A549 treated with ZK216348 at 1 μM for 4 hours (cell line): ENCODE results near the gene ARMC7. TPM values are rescaled to one million over a fixed set of nuclear protein-coding genes. Genes with fewer than 3 reads are reported as not detected.

Experiments
- total RNA-seq: library from RNA; stranded (reverse); fragments of 200-300 nt; extraction: Qiagen RNA extraction; gene quantifications from 5 replicates; pipeline ENCODE4 v1.2.3, GENCODE V29; 2022; ENCODE audit warnings: low read depth

ARMC7 gene
- total RNA-seq, result 17.4 to 21.8 TPM (median 18.7 TPM) in 5 replicates

DNA sequence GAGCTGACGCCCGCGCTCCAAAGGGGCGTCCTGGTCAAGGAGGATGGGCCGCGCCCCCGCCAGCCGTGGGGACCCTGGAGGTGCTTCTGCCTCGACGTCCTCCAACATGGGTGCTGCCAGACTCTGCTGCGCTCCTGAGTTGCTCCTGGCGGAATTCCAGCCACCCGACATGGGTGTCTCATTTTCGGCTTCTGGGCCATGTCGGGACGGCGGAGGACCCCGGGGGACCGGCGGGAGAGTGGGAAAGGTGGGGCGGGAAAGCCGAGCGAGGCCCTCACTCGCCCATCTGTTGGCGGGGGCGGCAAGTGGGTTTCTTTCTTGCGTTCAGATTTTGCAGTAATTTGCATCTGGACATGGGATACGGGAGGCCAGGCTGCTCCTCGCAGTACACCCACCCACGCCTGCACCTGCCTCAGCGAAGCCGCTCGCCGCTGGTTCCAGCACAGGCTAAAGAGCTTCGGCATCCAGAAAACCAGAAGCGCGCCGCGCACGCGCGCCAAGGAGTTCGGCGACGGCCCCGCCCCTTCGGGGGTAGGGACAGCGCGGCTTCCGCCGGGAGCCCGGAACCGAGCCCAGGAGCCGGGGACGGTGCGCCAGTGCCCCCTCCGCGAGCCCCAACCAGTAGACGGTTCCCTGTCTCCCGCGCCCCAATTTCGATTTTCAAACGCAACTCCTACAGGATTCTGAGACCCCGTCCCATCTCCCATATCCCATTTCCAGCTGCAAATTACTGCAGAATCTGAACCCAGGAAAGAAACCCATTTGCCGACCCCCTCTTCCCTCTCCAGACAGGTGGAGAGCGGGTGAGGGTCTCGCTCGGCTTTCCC, at the start of gene ARMC7:
ARMC7 (plus strand) TSS at position 563 of the 827 bp plus-strand sequence. CDS start 320 bp downstream, outside the sequence.

DNA sequence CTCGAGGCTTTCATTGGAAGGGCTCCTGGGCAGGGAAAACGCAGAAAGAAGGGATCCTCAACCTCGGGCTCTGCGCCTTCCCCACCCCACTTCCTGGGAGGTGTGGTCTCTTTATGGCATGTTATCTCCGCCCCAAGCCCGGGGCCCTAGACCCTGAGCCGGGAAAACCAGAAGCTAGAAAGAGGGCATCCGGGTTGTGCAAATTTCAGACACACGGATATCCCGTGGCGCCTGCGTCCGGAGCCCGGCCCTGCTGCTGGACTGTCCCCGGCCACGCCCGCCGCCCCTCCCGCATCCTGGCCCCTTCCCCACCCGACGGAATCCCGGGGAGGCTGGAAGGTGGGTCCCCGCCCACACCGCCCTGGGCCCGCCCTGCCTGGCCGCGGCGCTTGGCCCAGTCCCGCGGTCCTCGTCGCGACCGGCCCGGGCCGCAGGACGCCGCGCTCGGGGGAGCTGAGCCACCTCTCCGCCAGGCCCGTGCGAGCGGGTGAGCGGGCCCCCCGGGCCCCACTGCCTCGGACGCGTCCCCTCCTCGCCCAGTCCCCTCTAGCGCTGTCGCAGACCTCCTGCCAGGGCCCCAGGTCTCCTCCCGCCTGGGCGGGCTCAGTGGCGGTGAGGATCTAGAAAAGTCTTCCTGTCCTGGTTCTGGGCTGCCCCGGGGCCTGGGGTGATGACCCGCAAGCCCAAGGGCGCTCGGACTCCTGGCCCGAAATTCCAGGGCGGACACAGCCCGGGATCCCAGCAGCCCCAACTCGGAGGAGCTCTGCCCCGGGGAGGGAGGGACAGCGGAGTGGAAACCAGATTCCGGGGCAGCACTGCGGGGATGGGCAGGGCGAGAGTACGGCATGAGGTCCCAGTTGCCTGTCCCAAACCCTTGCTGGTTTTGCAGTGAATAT, 22.0 kb upstream of the ARMC7 start, which contains the start of gene SLC16A5:
SLC16A5 (plus strand) TSS at position 397 of the 896 bp plus-strand sequence. CDS start 5,683 bp downstream, outside the sequence.

DNA sequence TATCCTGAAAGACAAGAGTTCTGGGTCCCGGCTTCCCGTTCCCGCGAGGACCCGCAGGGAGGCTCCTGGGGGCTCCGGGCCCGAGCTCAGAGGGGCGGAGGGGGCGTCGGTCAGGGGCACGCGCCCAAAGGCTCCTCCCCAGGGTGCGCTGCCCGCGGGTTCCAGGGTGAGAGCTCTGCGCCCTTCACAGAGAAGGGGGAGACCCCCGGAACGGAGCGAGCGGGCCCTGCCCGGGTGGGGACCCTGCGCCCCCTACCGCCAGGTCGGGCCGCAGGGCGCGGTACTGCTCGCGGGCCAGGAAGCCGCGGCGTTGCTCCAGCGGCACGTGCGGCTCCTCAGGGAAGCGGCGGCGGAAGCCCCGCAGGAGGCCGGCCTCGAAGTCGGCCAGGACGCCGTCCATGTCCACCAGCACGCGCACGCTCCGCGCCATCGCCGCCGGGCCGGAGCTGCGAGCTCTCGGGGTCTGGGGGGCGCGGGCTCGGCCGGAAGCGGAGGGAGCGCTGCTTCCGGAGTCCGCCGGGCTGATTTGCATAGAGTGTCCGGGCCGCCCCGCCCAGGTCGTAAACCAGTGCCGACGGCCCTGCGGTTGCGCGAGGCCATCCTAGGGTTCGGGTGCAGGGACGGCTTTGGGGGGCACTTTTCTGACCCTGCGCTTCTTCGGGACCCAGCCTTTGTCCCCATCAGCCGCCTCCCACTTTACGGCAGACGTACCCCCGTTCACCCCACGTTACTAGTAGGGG, 21.7 kb downstream of the ARMC7 start, which contains the start of gene NT5C:
NT5C (minus strand) TSS at position 465 of the 740 bp plus-strand sequence; CDS start at position 430, 35 bp downstream.

DNA sequence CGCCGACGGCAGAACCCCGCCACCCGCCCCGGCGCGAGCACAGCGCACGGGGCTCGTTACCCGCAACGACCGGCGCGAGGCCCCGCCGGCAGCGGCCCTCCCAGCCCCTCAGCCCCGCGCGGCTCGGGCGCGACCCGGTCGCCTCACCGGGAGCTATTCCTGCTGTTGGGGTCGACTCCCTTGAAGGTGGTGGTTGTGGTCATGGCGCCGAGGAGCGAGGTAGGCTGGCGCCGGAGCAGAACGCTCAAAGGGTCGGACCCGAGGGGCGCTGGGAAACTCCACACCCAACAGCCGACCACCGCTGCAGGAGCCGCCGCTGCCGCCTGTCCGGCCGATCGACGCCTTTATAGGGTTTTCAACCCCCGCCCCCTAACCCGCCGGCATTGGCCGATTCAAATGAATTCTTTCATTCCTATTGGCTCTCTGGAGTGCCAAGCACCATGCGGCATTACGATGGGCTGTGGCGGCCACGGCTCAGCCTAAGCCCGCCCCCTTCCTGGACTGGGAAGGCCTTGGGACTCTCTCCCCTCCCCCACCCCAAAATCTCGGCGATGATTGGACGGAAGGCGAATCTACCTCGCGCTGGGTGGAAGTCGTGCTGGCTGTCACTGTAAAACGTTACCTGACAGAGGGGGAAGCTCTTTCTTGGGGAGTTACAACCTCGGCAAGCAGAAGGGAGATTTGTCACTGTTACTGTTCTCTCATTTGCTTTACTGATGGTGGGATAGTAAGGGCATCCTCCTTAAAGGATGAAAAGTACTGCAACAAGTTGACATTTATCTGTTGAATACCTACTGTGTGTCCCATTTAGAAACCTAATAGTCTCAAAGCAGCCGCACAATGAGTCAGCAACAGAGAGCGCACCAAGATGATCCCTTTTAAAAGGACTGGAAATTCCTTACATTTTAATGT, 44.7 kb downstream of the ARMC7 start, which contains the start of gene JPT1:
JPT1 (minus strand) TSS at position 318 of the 912 bp plus-strand sequence; CDS start at position 203, 115 bp downstream.

Other genes starting within 250 kb of the ARMC7 start
- 33.6 to 70.0 TPM (median 67.8 TPM) in 5 replicates for gene FDXR, start 237.0 kb upstream of the ARMC7 start, total RNA-seq
- not detected in 5 replicates for gene FADS6, start 216.3 kb upstream of the ARMC7 start, total RNA-seq
- gene USH1G, start 186.7 kb upstream of the ARMC7 start, total RNA-seq, result 0.08 to 0.18 TPM (median 0.12 TPM) in 4 of 5 replicates, not detected in the other
- gene OTOP2, start 185.7 kb upstream of the ARMC7 start, total RNA-seq, result 0.06 to 0.14 TPM in 2 of 5 replicates, not detected in the others
- gene OTOP3, start 174.1 kb upstream of the ARMC7 start, total RNA-seq, result not detected in 5 replicates
- gene HID1, start 137.2 kb upstream of the ARMC7 start, total RNA-seq, result 7.1 to 12.7 TPM (median 11.0 TPM) in 5 replicates
- gene CDR2L, start 122.3 kb upstream of the ARMC7 start, total RNA-seq, result 41.1 to 73.3 TPM (median 64.5 TPM) in 5 replicates
- gene MRPL58, start 97.3 kb upstream of the ARMC7 start, total RNA-seq, result 75.8 to 85.3 TPM (median 76.5 TPM) in 5 replicates
- gene ATP5PD, start 63.0 kb upstream of the ARMC7 start, total RNA-seq, result 453 to 615 TPM (median 486 TPM) in 5 replicates
- gene KCTD2, start 62.7 kb upstream of the ARMC7 start, total RNA-seq, result 26.4 to 33.7 TPM (median 30.7 TPM) in 5 replicates
- 16.8 to 35.9 TPM (median 29.7 TPM) in 5 replicates for gene SLC16A5, start 22.0 kb upstream of the ARMC7 start, total RNA-seq
- 82.9 to 136 TPM (median 131 TPM) in 5 replicates for gene NT5C, start 21.8 kb downstream of the ARMC7 start, total RNA-seq
- 675 to 933 TPM (median 796 TPM) in 5 replicates for gene JPT1, start 44.5 kb downstream of the ARMC7 start, total RNA-seq
- 296 to 622 TPM (median 397 TPM) in 5 replicates for gene SUMO2, start 73.0 kb downstream of the ARMC7 start, total RNA-seq
- gene NUP85, start 95.7 kb downstream of the ARMC7 start, total RNA-seq, result 102 to 109 TPM (median 103 TPM) in 5 replicates
- gene GGA3, start 151.6 kb downstream of the ARMC7 start, total RNA-seq, result 25.1 to 35.6 TPM (median 29.2 TPM) in 5 replicates
- 143 to 181 TPM (median 173 TPM) in 5 replicates for gene MRPS7, start 151.9 kb downstream of the ARMC7 start, total RNA-seq
- gene MIF4GD, start 161.3 kb downstream of the ARMC7 start, total RNA-seq, result 31.3 to 40.8 TPM (median 37.9 TPM) in 5 replicates
- 13.9 to 20.3 TPM (median 18.8 TPM) in 5 replicates for gene SLC25A19, start 179.5 kb downstream of the ARMC7 start, total RNA-seq